Fibroblast of lung (primary cell): ENCODE results near the gene PLEKHJ1.

ENCODE experiments used
- EZH2 ChIP-seq: IDR thresholded peaks from 2 replicates; pipeline ENCODE4 v1.5.1; 2012; ENCODE audit warnings: low read length, control low read depth, mild to moderate bottlenecking; ENCODE audit errors: missing control alignments
- TF ChIP-seq, protein P1 (sequence below), 2 donors: IDR thresholded peaks in 1 of 2; conservative IDR thresholded peaks in 1 of 2; 1 replicate in 1 of 2; 2 replicates in 1 of 2; pipeline ENCODE4 v1.5.1; 2011 to 2012; ENCODE audit warnings: low read length in 2 of 2, control low read depth in 1 of 2, inconsistent platforms in 1 of 2, low read depth in 1 of 2, mild to moderate bottlenecking in 1 of 2

DNA sequence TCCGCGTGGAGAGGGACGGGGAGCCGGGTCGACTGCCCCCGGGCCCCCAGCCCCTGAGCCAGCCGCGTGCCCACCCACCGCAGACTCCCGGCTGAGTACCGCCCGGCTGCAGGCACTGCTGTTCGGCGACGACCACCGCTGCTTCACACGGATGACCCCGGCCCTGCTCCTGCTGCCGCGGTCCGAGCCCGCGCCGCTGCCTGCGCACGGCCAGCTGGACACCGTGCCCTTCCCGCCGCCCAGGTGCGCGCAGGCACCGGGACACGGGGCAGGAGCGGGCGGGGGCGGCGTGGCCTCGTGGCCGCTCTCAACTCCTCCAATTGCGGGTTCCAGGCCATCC is 14.6 kb upstream of the PLEKHJ1 start:
- TF ChIP-seq, protein P1, sequence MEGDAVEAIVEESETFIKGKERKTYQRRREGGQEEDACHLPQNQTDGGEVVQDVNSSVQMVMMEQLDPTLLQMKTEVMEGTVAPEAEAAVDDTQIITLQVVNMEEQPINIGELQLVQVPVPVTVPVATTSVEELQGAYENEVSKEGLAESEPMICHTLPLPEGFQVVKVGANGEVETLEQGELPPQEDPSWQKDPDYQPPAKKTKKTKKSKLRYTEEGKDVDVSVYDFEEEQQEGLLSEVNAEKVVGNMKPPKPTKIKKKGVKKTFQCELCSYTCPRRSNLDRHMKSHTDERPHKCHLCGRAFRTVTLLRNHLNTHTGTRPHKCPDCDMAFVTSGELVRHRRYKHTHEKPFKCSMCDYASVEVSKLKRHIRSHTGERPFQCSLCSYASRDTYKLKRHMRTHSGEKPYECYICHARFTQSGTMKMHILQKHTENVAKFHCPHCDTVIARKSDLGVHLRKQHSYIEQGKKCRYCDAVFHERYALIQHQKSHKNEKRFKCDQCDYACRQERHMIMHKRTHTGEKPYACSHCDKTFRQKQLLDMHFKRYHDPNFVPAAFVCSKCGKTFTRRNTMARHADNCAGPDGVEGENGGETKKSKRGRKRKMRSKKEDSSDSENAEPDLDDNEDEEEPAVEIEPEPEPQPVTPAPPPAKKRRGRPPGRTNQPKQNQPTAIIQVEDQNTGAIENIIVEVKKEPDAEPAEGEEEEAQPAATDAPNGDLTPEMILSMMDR (conservative IDR thresholded peaks at IDR 0.05 in 1 of 2, IDR thresholded peaks at IDR 0.05 in 1 of 2; ENCODE audit: low read depth in 1 of 2, low read length in 2 of 2), result no peak
- peak; percentile 81 for TF ChIP-seq EZH2
